ENCODE data around the gene CAPN12.

- TF ChIP-seq CTCF (conservative IDR thresholded peaks at IDR 0.05; ENCODE audit: low read length) = no peak
- TF ChIP-seq EZH2phosphoT487 (IDR thresholded peaks at IDR 0.05; ENCODE audit: borderline replicate concordance) = no peak
Observed at GRCh38 chr19:38737281-38737865, 6.9 kb downstream of the CAPN12 start.
